ENCODE results near the gene EBF4. TPM values are rescaled to one million over a fixed set of nuclear protein-coding genes. Genes with fewer than 3 reads are reported as not detected.

EBF4 gene
- polyA plus RNA-seq, 3 donors: 0.12 TPM; not detected in 2

DNA sequence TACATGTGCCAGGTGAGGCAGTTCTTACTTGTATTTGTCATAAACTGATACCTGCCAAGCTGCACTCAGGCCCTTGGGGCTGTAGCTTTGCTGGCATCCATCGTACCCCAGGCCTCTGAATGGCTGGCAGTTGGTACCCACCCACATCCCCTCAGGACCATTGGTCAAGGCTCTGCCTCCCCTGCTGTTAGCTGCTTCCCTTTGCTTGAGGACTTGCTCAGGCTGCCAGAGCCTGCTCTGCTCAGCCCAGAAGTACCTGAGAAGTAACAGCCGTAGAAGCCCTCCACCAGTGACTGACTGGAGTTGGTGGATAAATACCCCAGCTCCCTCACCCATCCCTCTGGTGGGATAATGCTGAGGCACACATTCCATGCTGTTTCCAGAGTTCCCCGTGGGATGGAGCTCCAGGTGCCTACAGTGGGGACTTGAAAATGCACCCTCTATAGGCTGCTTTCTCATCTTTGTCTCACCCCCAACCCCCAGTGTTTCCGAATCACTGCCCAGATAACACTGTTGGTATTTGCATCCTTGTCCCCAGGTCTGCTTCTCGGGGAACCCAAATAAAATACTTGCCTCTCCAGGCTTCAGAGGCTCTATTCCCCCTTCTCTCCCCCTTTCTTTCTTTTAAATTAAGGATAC lies 7.3 kb downstream of the EBF4 start:
- TF ChIP-seq, protein P1, sequence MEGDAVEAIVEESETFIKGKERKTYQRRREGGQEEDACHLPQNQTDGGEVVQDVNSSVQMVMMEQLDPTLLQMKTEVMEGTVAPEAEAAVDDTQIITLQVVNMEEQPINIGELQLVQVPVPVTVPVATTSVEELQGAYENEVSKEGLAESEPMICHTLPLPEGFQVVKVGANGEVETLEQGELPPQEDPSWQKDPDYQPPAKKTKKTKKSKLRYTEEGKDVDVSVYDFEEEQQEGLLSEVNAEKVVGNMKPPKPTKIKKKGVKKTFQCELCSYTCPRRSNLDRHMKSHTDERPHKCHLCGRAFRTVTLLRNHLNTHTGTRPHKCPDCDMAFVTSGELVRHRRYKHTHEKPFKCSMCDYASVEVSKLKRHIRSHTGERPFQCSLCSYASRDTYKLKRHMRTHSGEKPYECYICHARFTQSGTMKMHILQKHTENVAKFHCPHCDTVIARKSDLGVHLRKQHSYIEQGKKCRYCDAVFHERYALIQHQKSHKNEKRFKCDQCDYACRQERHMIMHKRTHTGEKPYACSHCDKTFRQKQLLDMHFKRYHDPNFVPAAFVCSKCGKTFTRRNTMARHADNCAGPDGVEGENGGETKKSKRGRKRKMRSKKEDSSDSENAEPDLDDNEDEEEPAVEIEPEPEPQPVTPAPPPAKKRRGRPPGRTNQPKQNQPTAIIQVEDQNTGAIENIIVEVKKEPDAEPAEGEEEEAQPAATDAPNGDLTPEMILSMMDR (IDR thresholded peaks at IDR 0.05): no peak
- H3K27me3 ChIP-seq (ENCODE audit: control insufficient read depth in 2 of 2, insufficient read depth in 2 of 2, low read length in 2 of 2): peaks cover 9 to 24% of the 10 kb centered on the region in 2 donors
- Mint-ChIP-seq H3K4me1 (no peaks in the 10 kb centered on the region), H3K27me3 (ENCODE audit: low read depth in 3 of 3) (peaks cover 24 to 48% (median 40%) of the 10 kb centered on the region in 3 donors), H3K36me3 (no peaks in the 10 kb centered on the region), H3K27ac (no peak overlapping the region), H3K4me3 (no peak overlapping the region), H3K9me3 (peaks cover 0 to 13% (median 8%) of the 10 kb centered on the region in 7 donors)
- no peaks in the 10 kb centered on the region for H3K36me3 ChIP-seq (replicated peaks in 1 of 2; ENCODE audit: control insufficient read depth in 1 of 2, insufficient read depth in 2 of 2, low read length in 2 of 2)
- H2AFZ ChIP-seq (ENCODE audit: insufficient read depth, low read depth, low read length, poor library complexity, severe bottlenecking): no peak overlapping the region
- H4K20me1 ChIP-seq (ENCODE audit: insufficient read depth, low read length): no peaks in the 10 kb centered on the region
- no peak overlapping the region for H3K9ac ChIP-seq (ENCODE audit: insufficient read depth, low read length, poor library complexity, severe bottlenecking)
- no peak overlapping the region for H3K4me2 ChIP-seq (replicated peaks; ENCODE audit: extremely low read depth, low read length, poor library complexity, severe bottlenecking)
- H3K4me3 ChIP-seq (replicated peaks in 1 of 3; ENCODE audit: low read depth in 2 of 3, low read length in 3 of 3): no peak overlapping the region
- intact Hi-C loops (cut with micrococcal nuclease): no loop called here
- peaks cover 4% of the 10 kb centered on the region in 2 donors for H3K9me3 ChIP-seq (replicated peaks in 1 of 2; ENCODE audit: control insufficient read depth in 1 of 2, insufficient read depth in 1 of 2, low read length in 2 of 2)
- H3K4me1 ChIP-seq (ENCODE audit: control insufficient read depth in 1 of 2, insufficient read depth in 2 of 2, low read length in 2 of 2): no peaks in the 10 kb centered on the region
- DNase-seq: no peak
- 93% methylated on average over 3 of the region's 5 CpGs for WGBS (ENCODE audit: insufficient coverage)
- no peaks in the 10 kb centered on the region for H3K79me2 ChIP-seq (ENCODE audit: insufficient read depth, low read length)
- no peak overlapping the region for H3K27ac ChIP-seq (ENCODE audit: low read depth in 1 of 2, low read length in 2 of 2)

DNA sequence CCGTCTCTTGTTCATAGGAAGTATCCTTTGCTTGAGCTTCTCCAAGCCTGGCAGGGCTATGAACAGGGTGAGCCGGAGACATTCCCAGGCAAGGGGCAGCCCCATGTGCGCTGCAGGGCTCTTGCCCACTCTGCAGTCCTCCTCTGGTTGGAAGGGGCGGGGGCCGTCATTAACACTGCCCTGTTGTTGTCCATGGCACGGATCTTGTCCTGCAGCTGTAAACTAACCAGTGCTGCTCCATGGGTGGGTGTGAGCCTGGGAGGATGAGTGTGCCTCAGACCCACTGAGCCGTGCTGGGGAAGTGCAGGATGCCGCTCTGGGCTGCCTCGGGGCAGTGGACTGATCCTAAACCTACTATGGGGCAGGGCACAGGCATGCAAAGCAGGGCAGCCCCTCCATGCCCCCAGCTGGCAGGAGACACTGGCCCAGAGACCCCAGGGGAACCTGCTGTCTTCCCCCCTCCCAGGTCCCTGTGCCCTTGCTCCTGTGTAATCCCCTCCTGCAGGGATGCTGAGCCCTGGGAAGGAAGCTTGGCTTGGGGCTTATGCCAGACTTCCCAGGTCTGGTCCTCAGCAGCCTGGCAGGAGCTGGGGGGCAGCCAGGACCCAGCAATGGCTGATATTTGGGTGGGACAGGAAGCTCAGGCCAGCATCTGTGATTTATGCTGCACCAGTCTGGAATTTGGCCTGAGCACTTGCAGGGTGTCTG lies 8.5 kb downstream of the EBF4 start:
- no peaks in the 10 kb centered on the region for H3K36me3 Mint-ChIP-seq
- Histone ChIP-seq H3K79me2 (ENCODE audit: insufficient read depth, low read length) (no peaks in the 10 kb centered on the region), H3K9me3 (replicated peaks in 1 of 2; ENCODE audit: control insufficient read depth in 1 of 2, insufficient read depth in 1 of 2, low read length in 2 of 2) (peaks cover 0 to 4% of the 10 kb centered on the region in 2 donors), H3K27me3 (ENCODE audit: control insufficient read depth in 2 of 2, insufficient read depth in 2 of 2, low read length in 2 of 2) (peaks cover 0 to 12% of the 10 kb centered on the region in 2 donors), H3K4me3 (replicated peaks in 1 of 3; ENCODE audit: low read depth in 2 of 3, low read length in 3 of 3) (no peak overlapping the region), H3K36me3 (replicated peaks in 1 of 2; ENCODE audit: control insufficient read depth in 1 of 2, insufficient read depth in 2 of 2, low read length in 2 of 2) (no peaks in the 10 kb centered on the region), H2AFZ (ENCODE audit: insufficient read depth, low read depth, low read length, poor library complexity, severe bottlenecking) (no peak overlapping the region), H3K9ac (ENCODE audit: insufficient read depth, low read length, poor library complexity, severe bottlenecking) (no peak overlapping the region), H3K4me1 (ENCODE audit: control insufficient read depth in 1 of 2, insufficient read depth in 2 of 2, low read length in 2 of 2) (no peaks in the 10 kb centered on the region), H4K20me1 (ENCODE audit: insufficient read depth, low read length) (no peaks in the 10 kb centered on the region), H3K27ac (ENCODE audit: low read depth in 1 of 2, low read length in 2 of 2) (no peak overlapping the region), H3K4me2 (replicated peaks; ENCODE audit: extremely low read depth, low read length, poor library complexity, severe bottlenecking) (no peak overlapping the region)
- DNase-seq: no peak
- TF ChIP-seq, protein P1 (IDR thresholded peaks at IDR 0.05): no peak
- H3K4me3 Mint-ChIP-seq: no peak overlapping the region
- H3K4me1 Mint-ChIP-seq: no peaks in the 10 kb centered on the region
- WGBS (ENCODE audit: insufficient coverage): 95% methylated on average over 8 of the region's 9 CpGs
- intact Hi-C loops (cut with micrococcal nuclease): no loop called here
- H3K27me3 Mint-ChIP-seq (ENCODE audit: low read depth in 3 of 3): peaks cover 14 to 36% (median 28%) of the 10 kb centered on the region in 3 donors
- H3K27ac Mint-ChIP-seq: no peak overlapping the region
- peaks cover 0 to 10% (median 6%) of the 10 kb centered on the region in 7 donors for H3K9me3 Mint-ChIP-seq
